Glutamatergic neuron (in vitro differentiated cells): ENCODE results near the gene ATG101. TPM values are rescaled to one million over a fixed set of nuclear protein-coding genes. Genes with fewer than 3 reads are reported as not detected.

Experiments used
- DNase-seq: peaks from one replicate; pipeline ENCODE4 v3.0.0; 2022
- H3K27ac Mint-ChIP-seq: one replicate; pipeline ENCODE4 v1.8.0; 2020; ENCODE audit warnings: mild to moderate bottlenecking, mixed read lengths, inconsistent platforms; ENCODE audit not compliant: unreplicated experiment
- H3K27me3 Mint-ChIP-seq: one replicate; pipeline ENCODE4 v1.8.0; 2020; ENCODE audit warnings: mild to moderate bottlenecking, moderate library complexity, mixed read lengths, inconsistent platforms; ENCODE audit not compliant: unreplicated experiment
- H3K36me3 Mint-ChIP-seq: one replicate; pipeline ENCODE4 v1.8.0; 2020; ENCODE audit warnings: mild to moderate bottlenecking, mixed read lengths, inconsistent platforms; ENCODE audit not compliant: unreplicated experiment
- H3K4me1 Mint-ChIP-seq: one replicate; pipeline ENCODE4 v1.8.0; 2020; ENCODE audit warnings: mild to moderate bottlenecking, low read depth, mixed read lengths, inconsistent platforms; ENCODE audit not compliant: unreplicated experiment
- H3K4me3 Mint-ChIP-seq: one replicate; pipeline ENCODE4 v1.8.0; 2020; ENCODE audit warnings: mild to moderate bottlenecking, mixed read lengths, inconsistent platforms; ENCODE audit not compliant: unreplicated experiment
- H3K9me3 Mint-ChIP-seq: one replicate; pipeline ENCODE4 v1.8.0; 2020; ENCODE audit warnings: mild to moderate bottlenecking, moderate library complexity, mixed read lengths, inconsistent platforms; ENCODE audit not compliant: unreplicated experiment
- CTCF ChIP-seq: fragments of 200-600 bp; sonication (generic); IDR thresholded peaks from one replicate; pipeline ENCODE4 v1.5.0; 2021; ENCODE audit not compliant: partially characterized antibody, unreplicated experiment
- total RNA-seq: library from RNA; stranded (reverse); fragmentation: NEBNext Ultra II Directional; extraction: Animal tissue kit (Norgen Biotek cat#: 25700); gene quantifications from one replicate; pipeline ENCODE4 v1.2.1, GENCODE V29; 2021; ENCODE audit not compliant: unreplicated experiment

Gene ATG101
- total RNA-seq, 1 donor from 2014 or later: 26.2 TPM

DNA sequence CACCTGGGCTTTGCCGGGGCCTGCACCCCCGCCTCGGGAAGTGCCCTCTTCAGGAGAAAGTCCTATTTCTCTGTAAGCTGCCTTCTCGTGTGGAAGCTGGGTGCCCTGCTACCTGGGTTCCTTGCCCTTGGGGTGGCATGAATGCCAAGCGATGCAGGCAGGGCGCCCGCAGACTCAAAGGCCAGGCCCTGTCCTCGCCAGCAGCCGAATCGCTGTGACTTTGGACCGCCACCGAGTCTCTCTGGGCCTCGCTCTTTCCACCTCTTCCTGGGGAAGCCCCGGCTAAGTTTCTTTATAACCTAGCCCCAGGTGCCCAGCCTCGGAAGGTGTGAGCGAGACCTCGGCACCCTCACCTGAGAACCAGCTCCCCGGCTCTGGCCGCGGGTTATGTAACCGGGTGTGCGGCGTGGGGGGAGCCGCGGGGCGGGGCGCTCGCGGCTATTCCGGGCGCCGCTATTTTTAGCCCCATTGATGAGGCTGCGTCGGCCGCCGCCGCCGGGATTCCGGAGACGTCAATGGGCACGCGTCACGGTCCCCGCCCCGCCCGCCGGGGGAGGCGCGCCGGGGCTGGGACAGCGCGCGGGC is 33.1 kb upstream of the ATG101 start:
- peak; percentile 72 for DNase-seq
- Mint-ChIP-seq H3K36me3 (peaks cover 4% of the 10 kb centered on the region), H3K9me3 (peaks cover 6% of the 10 kb centered on the region), H3K27ac (no peak overlapping the region), H3K4me3 (peak overlapping the region; percentile 67), H3K4me1 (peaks cover 7% of the 10 kb centered on the region), H3K27me3 (peaks cover 10% of the 10 kb centered on the region)
- no peak for TF ChIP-seq CTCF

GRCh38 chr12:52037248-52037861 is 32.4 kb upstream of the ATG101 start:
- Mint-ChIP-seq H3K27ac (no peak overlapping the region), H3K27me3 (peaks cover 11% of the 10 kb centered on the region), H3K4me3 (peak overlapping the region; percentile 86), H3K4me1 (peaks cover 10% of the 10 kb centered on the region), H3K9me3 (peaks cover 6% of the 10 kb centered on the region), H3K36me3 (peaks cover 4% of the 10 kb centered on the region)
- DNase-seq: peak; percentile 57
- TF ChIP-seq CTCF: no peak

GRCh38 chr12:52038447-52038846 is 31.3 kb upstream of the ATG101 start:
- Mint-ChIP-seq H3K27me3 (peaks cover 8% of the 10 kb centered on the region), H3K27ac (no peak overlapping the region), H3K9me3 (peaks cover 2% of the 10 kb centered on the region), H3K4me1 (peaks cover 4% of the 10 kb centered on the region), H3K4me3 (peak overlapping the region; percentile 86), H3K36me3 (peaks cover 4% of the 10 kb centered on the region)
- no peak for DNase-seq
- TF ChIP-seq CTCF: no peak

GRCh38 chr12:52041035-52041434 is 28.7 kb upstream of the ATG101 start:
- DNase-seq: no peak
- Mint-ChIP-seq H3K36me3 (peaks cover 4% of the 10 kb centered on the region), H3K4me1 (peaks cover 3% of the 10 kb centered on the region), H3K9me3 (peaks cover 3% of the 10 kb centered on the region), H3K27me3 (peaks cover 9% of the 10 kb centered on the region), H3K27ac (no peak overlapping the region), H3K4me3 (no peak overlapping the region)
- TF ChIP-seq CTCF: no peak

DNA sequence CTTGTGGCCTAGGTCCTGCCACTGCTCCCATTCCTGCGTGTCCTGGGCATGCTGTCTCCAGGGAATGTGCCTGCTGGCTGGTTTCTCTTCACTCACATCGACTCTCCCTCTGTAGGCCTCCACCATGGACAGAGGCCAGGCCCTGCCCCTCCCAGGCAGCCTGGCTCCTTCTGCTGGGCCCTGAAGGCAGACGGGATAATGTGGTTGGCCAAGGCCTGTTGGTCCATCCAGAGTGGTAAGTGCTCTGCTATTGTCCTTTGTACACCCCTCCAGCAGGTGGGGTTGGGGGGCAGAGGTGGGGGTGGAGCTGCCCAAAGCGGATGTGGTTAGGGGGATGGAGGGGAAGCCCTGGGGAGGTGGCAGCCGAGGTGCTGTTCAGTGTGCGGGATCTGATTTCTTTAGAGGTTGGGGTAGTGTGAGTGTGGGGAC is 28.1 kb upstream of the ATG101 start:
- no peak for DNase-seq
- H3K27me3 Mint-ChIP-seq: peaks cover 9% of the 10 kb centered on the region
- H3K36me3 Mint-ChIP-seq: peaks cover 4% of the 10 kb centered on the region
- TF ChIP-seq CTCF: no peak
- H3K9me3 Mint-ChIP-seq: peaks cover 1% of the 10 kb centered on the region
- no peak overlapping the region for H3K27ac Mint-ChIP-seq
- H3K4me3 Mint-ChIP-seq: no peak overlapping the region
- peaks cover 3% of the 10 kb centered on the region for H3K4me1 Mint-ChIP-seq
